ENCODE results near the gene XPNPEP1.

Gene XPNPEP1

GRCh38 chr10:109947111-109947920, 24.0 kb upstream of the XPNPEP1 start:
- DNase-seq: no peak

- DNase-seq: no peak
Observed at GRCh38 chr10:109946680-109947079, 23.4 kb upstream of the XPNPEP1 start.

DNA sequence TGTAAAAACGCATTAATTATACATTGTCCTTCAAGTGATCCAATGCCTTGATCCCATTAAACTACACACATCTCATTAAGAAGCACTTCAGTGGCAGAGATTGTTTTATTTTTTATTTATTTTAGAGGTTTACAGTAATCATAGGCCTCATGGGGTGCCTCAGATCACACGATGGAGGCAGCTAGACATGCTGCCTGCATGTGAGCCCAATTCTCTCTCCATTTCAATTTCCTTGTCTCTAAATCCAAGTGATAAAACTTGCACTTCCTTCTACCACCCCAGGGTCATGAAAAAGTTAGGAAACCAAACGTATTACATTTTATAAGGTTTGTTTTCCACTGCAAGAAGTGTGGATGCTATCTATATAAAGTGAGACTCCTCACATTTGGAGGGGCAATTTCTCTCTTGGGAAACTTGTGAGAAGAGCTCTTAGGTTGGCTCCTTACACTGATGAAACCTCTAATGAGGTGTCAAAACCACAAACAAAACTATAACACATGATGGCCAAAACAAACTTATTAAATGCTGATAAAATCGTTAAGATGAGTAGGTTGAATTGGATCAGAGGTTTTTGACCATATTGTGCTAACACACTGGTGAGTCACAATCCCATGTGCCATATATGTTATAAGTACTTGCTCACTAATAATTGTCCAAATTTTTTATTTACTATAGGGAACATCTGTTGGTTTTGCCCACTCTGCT, 22.3 kb upstream of the XPNPEP1 start:
- no peak for DNase-seq

- DNase-seq: no peak
Observed at GRCh38 chr10:109944613-109945012, 21.3 kb upstream of the XPNPEP1 start.

DNA sequence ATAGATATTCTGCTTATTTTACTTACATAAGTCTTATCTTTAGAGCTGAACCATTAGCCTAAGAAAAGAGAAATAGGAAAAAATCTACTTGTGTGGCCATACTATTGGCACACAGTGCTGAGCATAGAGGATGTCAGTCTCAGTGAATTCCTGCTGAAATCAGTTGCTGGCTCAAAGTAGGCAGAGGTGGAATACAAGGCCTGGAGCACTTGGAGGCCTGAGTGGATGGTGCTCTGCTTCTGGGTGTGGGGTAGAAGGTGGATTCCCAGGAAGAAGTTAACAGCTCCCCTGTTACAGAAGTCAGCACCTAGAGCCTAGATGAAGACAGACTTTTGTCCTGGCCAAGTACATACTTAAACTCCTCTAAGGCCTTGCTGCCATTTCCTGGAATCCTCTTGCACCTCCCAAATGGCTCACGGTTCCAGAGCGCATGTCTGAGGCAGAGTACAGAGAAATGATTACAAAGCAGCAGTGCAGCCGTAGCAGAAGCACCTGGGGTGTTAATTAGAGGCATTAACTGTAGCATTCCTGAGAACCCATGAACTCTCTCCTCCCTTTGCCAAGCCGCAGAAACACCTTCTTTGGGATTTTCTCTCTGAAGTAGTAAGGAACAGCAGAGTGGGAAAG, 18.0 kb upstream of the XPNPEP1 start:
- DNase-seq: no peak

- DNase-seq: no peak
Observed at GRCh38 chr10:109940553-109940952, 17.2 kb upstream of the XPNPEP1 start.

GRCh38 chr10:109940117-109940516, 16.8 kb upstream of the XPNPEP1 start:
- no peak for DNase-seq

DNA sequence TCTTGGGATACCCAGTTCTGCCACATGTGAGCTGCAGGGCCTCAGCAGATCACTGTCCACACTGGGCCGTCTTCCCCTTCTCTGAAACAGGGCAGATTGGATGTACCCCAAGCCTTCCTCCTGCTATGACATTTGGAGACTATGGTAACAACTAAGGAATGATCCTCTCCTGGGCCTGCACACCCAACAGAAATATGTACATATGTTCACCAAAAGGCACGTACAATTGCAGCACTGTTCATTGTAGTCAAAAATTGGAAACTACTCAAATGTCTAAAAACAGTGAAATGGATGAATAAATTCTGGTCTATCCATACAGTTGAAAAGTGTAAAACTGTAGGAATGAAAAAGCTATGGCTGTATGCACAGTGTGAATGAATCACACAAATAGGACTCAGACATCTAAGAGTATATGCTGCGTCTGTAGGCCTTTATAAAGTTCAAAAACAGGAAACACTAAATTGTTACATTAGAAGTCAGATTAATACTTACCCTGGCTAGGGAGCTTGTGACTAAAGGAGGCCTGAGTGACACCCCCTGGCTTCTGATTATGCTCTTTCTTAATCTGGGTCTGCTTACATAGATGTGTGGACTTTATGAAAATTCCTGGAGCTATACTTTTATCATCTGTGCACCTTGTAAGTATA, 16.1 kb upstream of the XPNPEP1 start:
- no peak for DNase-seq

DNA sequence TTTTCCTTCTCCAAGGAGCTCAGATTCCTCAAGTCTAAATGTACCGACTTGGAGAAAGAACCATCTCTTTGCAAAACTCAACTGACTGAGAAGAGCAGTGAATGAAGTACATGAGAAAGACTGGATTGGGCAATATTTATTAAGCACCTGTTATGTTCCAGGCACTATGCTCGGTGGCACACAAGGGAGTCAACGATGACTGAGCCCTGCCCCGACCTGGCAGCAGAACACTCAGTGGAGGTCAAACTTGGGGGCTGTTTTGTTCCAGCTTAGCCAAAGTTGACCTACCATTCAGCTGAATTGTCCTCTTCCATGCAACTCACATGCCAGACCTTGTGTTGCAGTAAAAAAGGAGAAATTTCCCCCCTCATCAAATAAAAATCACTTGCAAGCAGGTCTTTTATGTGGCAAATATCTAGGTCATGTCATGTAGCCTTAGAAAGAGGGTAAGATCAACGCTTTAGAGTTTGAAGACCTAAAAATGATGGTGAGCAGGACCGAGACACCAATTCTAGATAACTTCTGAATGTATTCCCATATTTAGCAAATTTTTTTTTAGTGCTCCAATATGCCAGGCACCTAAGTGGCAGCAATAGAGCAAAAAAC, 14.3 kb upstream of the XPNPEP1 start:
- no peak for DNase-seq

- no peak for DNase-seq
Observed at GRCh38 chr10:109934958-109935793, 11.9 kb upstream of the XPNPEP1 start.

DNA sequence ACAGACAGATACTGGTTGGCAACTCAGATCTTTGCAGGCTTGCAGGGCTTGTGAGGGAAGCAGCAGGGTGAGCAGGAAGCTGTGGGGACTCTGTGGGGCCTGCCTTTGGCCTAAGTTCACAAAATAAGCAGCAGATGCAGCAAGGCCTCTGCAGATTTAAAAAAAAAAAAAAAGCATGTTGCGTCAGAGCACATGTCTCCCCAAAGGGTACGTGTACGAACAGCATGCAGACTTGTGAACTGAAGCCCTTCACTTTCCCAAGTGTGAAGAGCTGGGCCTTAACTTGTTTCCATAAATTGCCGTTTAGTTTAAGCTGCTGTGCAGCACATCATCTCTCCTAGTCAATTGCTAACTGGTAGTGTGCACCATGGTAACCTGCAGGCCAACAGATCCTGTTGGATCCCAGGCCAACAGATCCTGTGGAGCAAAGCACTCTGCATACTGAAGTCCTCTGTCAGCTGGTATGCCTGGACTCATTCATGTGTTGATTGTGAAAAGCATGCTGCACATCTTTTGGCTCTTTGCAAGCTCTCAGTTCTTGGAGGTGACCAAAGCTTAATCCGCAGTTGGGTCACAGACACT, 10.8 kb upstream of the XPNPEP1 start:
- peak; percentile 56 for DNase-seq

DNA sequence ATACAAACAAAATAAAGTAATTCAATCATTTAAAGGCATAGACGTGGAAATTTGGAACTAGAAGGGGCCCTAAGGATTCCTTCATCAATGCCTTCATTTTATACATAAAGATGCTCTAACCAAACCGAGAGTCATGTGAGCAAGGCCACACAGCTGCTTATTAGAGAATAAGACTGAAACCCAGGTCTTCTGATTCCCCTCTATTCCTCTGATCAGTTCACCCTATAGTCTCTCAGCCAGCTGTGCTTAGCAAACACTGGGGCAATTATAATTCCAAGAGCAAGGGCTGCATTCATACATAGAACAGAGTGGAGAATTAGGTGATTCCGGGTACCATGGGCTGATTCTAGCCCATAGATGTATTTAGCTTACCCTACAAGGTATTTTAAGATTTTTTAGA, 9.7 kb upstream of the XPNPEP1 start:
- DNase-seq: no peak

- DNase-seq: no peak
Observed at GRCh38 chr10:109932391-109932790, 9.1 kb upstream of the XPNPEP1 start.

GRCh38 chr10:109931163-109931562, 7.9 kb upstream of the XPNPEP1 start:
- DNase-seq: no peak

- DNase-seq: no peak
Observed at GRCh38 chr10:109929501-109930219, 6.3 kb upstream of the XPNPEP1 start.

DNA sequence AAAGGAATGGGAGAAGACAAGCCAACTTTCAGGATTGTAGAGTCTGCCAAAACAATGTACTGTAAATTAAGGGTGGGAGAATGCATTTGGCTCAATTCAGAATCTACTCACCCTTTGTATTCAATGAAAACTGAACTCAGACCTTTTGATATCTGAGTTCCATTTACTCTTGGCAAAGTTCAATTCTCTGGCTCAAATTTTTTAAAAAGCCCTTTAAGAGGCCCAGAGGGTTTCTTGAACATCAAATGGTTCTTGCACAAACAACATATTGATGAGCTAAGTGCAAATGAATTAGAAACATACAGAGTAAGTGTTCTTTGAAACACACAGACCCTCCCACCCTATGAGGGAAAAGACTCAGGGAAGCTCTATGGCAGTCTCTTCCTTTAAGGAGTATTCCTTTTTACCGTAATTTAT, 5.2 kb upstream of the XPNPEP1 start:
- DNase-seq: no peak

- no peak for DNase-seq
Observed at GRCh38 chr10:109926825-109927224, 3.5 kb upstream of the XPNPEP1 start.

DNA sequence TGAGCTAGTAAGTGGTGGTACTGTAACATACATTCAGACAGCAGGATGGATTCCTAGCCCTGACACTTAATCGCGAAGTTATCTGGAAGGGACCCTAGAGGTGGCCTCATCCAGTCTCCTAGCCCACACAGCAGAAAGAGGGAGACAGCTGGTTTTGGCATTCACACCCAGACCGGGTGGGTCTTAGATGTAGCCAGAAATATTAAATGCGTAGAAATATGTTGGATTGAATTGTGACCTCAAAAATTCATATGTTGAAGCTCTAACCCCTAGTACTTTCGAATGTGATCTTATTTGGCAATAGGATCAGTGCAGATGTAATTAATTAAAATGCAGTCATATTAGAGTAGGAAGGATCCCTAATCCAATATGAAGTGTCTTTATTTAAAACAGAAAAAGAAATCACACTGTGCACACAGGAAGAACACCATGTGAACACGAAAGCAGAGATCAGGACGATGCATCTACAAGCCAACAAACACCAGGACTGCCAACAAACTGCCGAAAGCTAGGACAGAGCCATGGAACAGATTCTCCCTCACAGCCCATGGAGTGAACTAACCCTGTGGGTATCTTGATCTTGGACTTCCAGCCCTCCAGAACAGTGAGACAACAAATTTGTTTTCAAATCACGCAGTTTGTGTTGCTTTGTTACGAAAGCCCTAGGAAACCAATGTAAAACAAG, 2.9 kb upstream of the XPNPEP1 start:
- DNase-seq: no peak

DNA sequence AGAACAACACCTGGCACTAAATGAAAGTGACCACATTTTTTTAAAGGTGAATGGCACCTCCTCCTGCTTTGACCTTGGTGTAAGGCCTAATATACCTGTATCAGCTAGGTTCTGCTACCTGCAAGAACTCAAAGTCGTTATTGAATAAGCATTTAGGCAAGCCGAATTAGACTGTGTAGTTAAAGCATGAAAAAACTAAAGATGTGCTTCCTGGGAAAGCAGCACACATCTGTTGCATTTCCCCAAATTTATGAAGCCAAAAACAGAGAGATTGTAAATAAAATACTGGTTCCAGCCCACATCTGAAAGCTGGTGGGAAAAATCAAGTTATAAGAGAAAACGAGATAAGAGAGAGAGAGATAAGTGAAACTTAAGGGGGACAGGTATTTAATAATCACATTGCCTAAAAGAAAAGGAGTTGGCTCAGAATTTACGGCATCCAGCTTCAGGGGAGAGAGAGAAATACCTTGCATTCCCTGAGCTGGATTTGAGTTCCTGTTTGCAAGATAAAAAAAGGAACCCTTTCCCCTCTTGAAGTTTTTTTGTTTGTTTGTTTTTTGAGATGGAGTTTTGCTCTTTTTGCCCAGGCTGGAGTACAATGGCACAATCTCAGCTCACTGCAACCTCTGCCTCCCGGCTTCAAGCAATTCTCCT, 1.8 kb upstream of the XPNPEP1 start:
- DNase-seq: no peak

DNA sequence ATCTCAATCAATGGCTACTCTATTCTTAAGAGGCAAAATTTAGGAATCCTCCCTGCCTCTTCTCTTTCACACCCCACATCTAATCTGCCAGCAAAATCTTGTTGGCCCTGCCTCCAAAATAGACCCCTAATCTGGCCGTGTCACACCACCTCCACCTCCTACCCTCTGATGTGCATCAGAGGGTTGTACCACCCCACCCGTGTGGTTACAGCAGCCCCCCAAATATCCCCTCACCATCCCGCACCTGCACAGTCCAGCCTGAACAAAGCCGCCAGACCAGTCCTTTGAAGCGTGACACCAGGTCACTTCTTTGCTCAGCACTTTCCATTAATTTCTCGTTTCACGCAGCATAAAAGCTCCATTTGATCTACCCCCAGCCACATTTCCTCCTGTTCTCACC, 776 bp upstream of the XPNPEP1 start:
- no peak for DNase-seq

Data from CD4-positive, alpha-beta T cell treated with Interleukin-15 for 1 hour (primary cell).